ENCODE data around the gene DOCK1.

The DOCK1 gene

GRCh38 chr10:127442220-127442525 lies 536.9 kb downstream of the DOCK1 start:
- H3K4me2 ChIP-seq (ENCODE audit: low read length): no peak overlapping the region
- H3K23ac ChIP-seq (ENCODE audit: low read length): no peak overlapping the region
- H2BK5ac ChIP-seq (ENCODE audit: low read depth, low read length, poor library complexity): no peak overlapping the region
- no peak overlapping the region for H3K14ac ChIP-seq (ENCODE audit: low read length)
- no peak for DNase-seq
- H2AK5ac ChIP-seq (ENCODE audit: low read length): no peak overlapping the region
- WGBS (ENCODE audit: extremely low coverage, insufficient coverage, insufficient read length): no CpG with 5 or more reads among the region's 5 CpGs
- no peak overlapping the region for H3K27ac ChIP-seq (ENCODE audit: low read depth, low read length)
- H4K12ac ChIP-seq (ENCODE audit: low read depth, low read length): no peak overlapping the region
- no peak overlapping the region for H4K91ac ChIP-seq (ENCODE audit: low read depth, low read length)
- no peak overlapping the region for H2BK12ac ChIP-seq (ENCODE audit: low read length)
- H3K4me1 ChIP-seq (ENCODE audit: control insufficient read depth in 1 of 2, insufficient read depth in 2 of 2, low read length in 2 of 2): no peaks in the 10 kb centered on the region
- H3K27me3 ChIP-seq (ENCODE audit: insufficient read depth, low read length): no peaks in the 10 kb centered on the region
- H3K4me3 ChIP-seq (ENCODE audit: low read depth, low read length): no peak overlapping the region
- no peak overlapping the region for H3K18ac ChIP-seq (ENCODE audit: low read length)
- H3K9ac ChIP-seq (ENCODE audit: low read length): no peak overlapping the region
- H3K9me3 ChIP-seq (ENCODE audit: insufficient read depth, low read depth, low read length): peaks cover 6% of the 10 kb centered on the region
- H3K4ac ChIP-seq (ENCODE audit: low read depth, low read length): no peak overlapping the region
- H2BK120ac ChIP-seq (ENCODE audit: insufficient read depth, low read length, poor library complexity): no peak overlapping the region
- H2AFZ ChIP-seq (ENCODE audit: insufficient read depth, low read length, poor library complexity): no peak overlapping the region
- no peak overlapping the region for H4K8ac ChIP-seq (ENCODE audit: low read depth, low read length)
- H3K36me3 ChIP-seq (ENCODE audit: control insufficient read depth in 1 of 2, insufficient read depth in 2 of 2, low read length in 2 of 2): peaks cover 42 to 47% of the 10 kb centered on the region in 2 experiments
- no peaks in the 10 kb centered on the region for H3K79me1 ChIP-seq (ENCODE audit: low read length)
- no peaks in the 10 kb centered on the region for H3K79me2 ChIP-seq (ENCODE audit: control insufficient read depth, insufficient read depth, low read length, poor library complexity)

GRCh38 chr10:127444155-127444554 lies 538.9 kb downstream of the DOCK1 start:
- H3K79me1 ChIP-seq (ENCODE audit: low read length): no peaks in the 10 kb centered on the region
- H3K14ac ChIP-seq (ENCODE audit: low read length): no peak overlapping the region
- H4K12ac ChIP-seq (ENCODE audit: low read depth, low read length): no peak overlapping the region
- no peak overlapping the region for H2BK120ac ChIP-seq (ENCODE audit: insufficient read depth, low read length, poor library complexity)
- no peak overlapping the region for H2AFZ ChIP-seq (ENCODE audit: insufficient read depth, low read length, poor library complexity)
- H3K4me3 ChIP-seq (ENCODE audit: low read depth, low read length): no peak overlapping the region
- no peaks in the 10 kb centered on the region for H3K27me3 ChIP-seq (ENCODE audit: insufficient read depth, low read length)
- WGBS (ENCODE audit: extremely low coverage, insufficient coverage, insufficient read length): no CpG with 5 or more reads among the region's 13 CpGs
- no peak overlapping the region for H4K8ac ChIP-seq (ENCODE audit: low read depth, low read length)
- H3K4me1 ChIP-seq (ENCODE audit: control insufficient read depth in 1 of 2, insufficient read depth in 2 of 2, low read length in 2 of 2): no peaks in the 10 kb centered on the region
- no peak overlapping the region for H3K4me2 ChIP-seq (ENCODE audit: low read length)
- DNase-seq: no peak
- no peak overlapping the region for H2BK12ac ChIP-seq (ENCODE audit: low read length)
- peaks cover 6% of the 10 kb centered on the region for H3K9me3 ChIP-seq (ENCODE audit: insufficient read depth, low read depth, low read length)
- H2BK5ac ChIP-seq (ENCODE audit: low read depth, low read length, poor library complexity): no peak overlapping the region
- no peak overlapping the region for H3K23ac ChIP-seq (ENCODE audit: low read length)
- no peak overlapping the region for H3K9ac ChIP-seq (ENCODE audit: low read length)
- H4K91ac ChIP-seq (ENCODE audit: low read depth, low read length): no peak overlapping the region
- H2AK5ac ChIP-seq (ENCODE audit: low read length): no peak overlapping the region
- H3K4ac ChIP-seq (ENCODE audit: low read depth, low read length): no peak overlapping the region
- H3K27ac ChIP-seq (ENCODE audit: low read depth, low read length): no peak overlapping the region
- H3K36me3 ChIP-seq (ENCODE audit: control insufficient read depth in 1 of 2, insufficient read depth in 2 of 2, low read length in 2 of 2): peaks cover 52 to 54% of the 10 kb centered on the region in 2 experiments
- no peaks in the 10 kb centered on the region for H3K79me2 ChIP-seq (ENCODE audit: control insufficient read depth, insufficient read depth, low read length, poor library complexity)
- no peak overlapping the region for H3K18ac ChIP-seq (ENCODE audit: low read length)

- H3K27me3 ChIP-seq (ENCODE audit: insufficient read depth, low read length): no peaks in the 10 kb centered on the region
- no peak for DNase-seq
- no peak overlapping the region for H2AFZ ChIP-seq (ENCODE audit: insufficient read depth, low read length, poor library complexity)
- no peak overlapping the region for H3K18ac ChIP-seq (ENCODE audit: low read length)
- H4K8ac ChIP-seq (ENCODE audit: low read depth, low read length): no peak overlapping the region
- H3K27ac ChIP-seq (ENCODE audit: low read depth, low read length): no peak overlapping the region
- peaks cover 6% of the 10 kb centered on the region for H3K9me3 ChIP-seq (ENCODE audit: insufficient read depth, low read depth, low read length)
- no peak overlapping the region for H3K23ac ChIP-seq (ENCODE audit: low read length)
- H2BK5ac ChIP-seq (ENCODE audit: low read depth, low read length, poor library complexity): no peak overlapping the region
- H3K4me2 ChIP-seq (ENCODE audit: low read length): no peak overlapping the region
- no peak overlapping the region for H2BK12ac ChIP-seq (ENCODE audit: low read length)
- no peaks in the 10 kb centered on the region for H3K79me2 ChIP-seq (ENCODE audit: control insufficient read depth, insufficient read depth, low read length, poor library complexity)
- no peaks in the 10 kb centered on the region for H3K79me1 ChIP-seq (ENCODE audit: low read length)
- H3K4me3 ChIP-seq (ENCODE audit: low read depth, low read length): no peak overlapping the region
- WGBS (ENCODE audit: extremely low coverage, insufficient coverage, insufficient read length): no CpG with 5 or more reads among the region's 17 CpGs
- no peaks in the 10 kb centered on the region for H3K4me1 ChIP-seq (ENCODE audit: control insufficient read depth in 1 of 2, insufficient read depth in 2 of 2, low read length in 2 of 2)
- no peak overlapping the region for H3K4ac ChIP-seq (ENCODE audit: low read depth, low read length)
- H4K12ac ChIP-seq (ENCODE audit: low read depth, low read length): no peak overlapping the region
- no peak overlapping the region for H3K14ac ChIP-seq (ENCODE audit: low read length)
- peaks cover 35 to 49% of the 10 kb centered on the region in 2 experiments for H3K36me3 ChIP-seq (ENCODE audit: control insufficient read depth in 1 of 2, insufficient read depth in 2 of 2, low read length in 2 of 2)
- no peak overlapping the region for H4K91ac ChIP-seq (ENCODE audit: low read depth, low read length)
- no peak overlapping the region for H3K9ac ChIP-seq (ENCODE audit: low read length)
- H2BK120ac ChIP-seq (ENCODE audit: insufficient read depth, low read length, poor library complexity): no peak overlapping the region
- H2AK5ac ChIP-seq (ENCODE audit: low read length): no peak overlapping the region
Measured at GRCh38 chr10:127447197-127447596, 542.0 kb downstream of the DOCK1 start.

GRCh38 chr10:127449490-127449889 lies 544.3 kb downstream of the DOCK1 start:
- no peaks in the 10 kb centered on the region for H3K9me3 ChIP-seq (ENCODE audit: insufficient read depth, low read depth, low read length)
- H3K4me1 ChIP-seq (ENCODE audit: control insufficient read depth in 1 of 2, insufficient read depth in 2 of 2, low read length in 2 of 2): no peaks in the 10 kb centered on the region
- H3K23ac ChIP-seq (ENCODE audit: low read length): no peak overlapping the region
- no peak for DNase-seq
- H3K18ac ChIP-seq (ENCODE audit: low read length): no peak overlapping the region
- no peak overlapping the region for H4K8ac ChIP-seq (ENCODE audit: low read depth, low read length)
- H2AK5ac ChIP-seq (ENCODE audit: low read length): no peak overlapping the region
- H3K79me1 ChIP-seq (ENCODE audit: low read length): no peaks in the 10 kb centered on the region
- no peak overlapping the region for H3K4ac ChIP-seq (ENCODE audit: low read depth, low read length)
- H3K27me3 ChIP-seq (ENCODE audit: insufficient read depth, low read length): no peaks in the 10 kb centered on the region
- H3K4me3 ChIP-seq (ENCODE audit: low read depth, low read length): no peak overlapping the region
- no CpG with 5 or more reads among the region's 3 CpGs for WGBS (ENCODE audit: extremely low coverage, insufficient coverage, insufficient read length)
- no peak overlapping the region for H2AFZ ChIP-seq (ENCODE audit: insufficient read depth, low read length, poor library complexity)
- H2BK120ac ChIP-seq (ENCODE audit: insufficient read depth, low read length, poor library complexity): no peak overlapping the region
- H4K91ac ChIP-seq (ENCODE audit: low read depth, low read length): no peak overlapping the region
- no peak overlapping the region for H2BK5ac ChIP-seq (ENCODE audit: low read depth, low read length, poor library complexity)
- no peaks in the 10 kb centered on the region for H3K79me2 ChIP-seq (ENCODE audit: control insufficient read depth, insufficient read depth, low read length, poor library complexity)
- H3K14ac ChIP-seq (ENCODE audit: low read length): no peak overlapping the region
- H3K36me3 ChIP-seq (ENCODE audit: control insufficient read depth in 1 of 2, insufficient read depth in 2 of 2, low read length in 2 of 2): peaks cover 24 to 41% of the 10 kb centered on the region in 2 experiments
- no peak overlapping the region for H3K27ac ChIP-seq (ENCODE audit: low read depth, low read length)
- no peak overlapping the region for H3K4me2 ChIP-seq (ENCODE audit: low read length)
- H2BK12ac ChIP-seq (ENCODE audit: low read length): no peak overlapping the region
- H4K12ac ChIP-seq (ENCODE audit: low read depth, low read length): no peak overlapping the region
- no peak overlapping the region for H3K9ac ChIP-seq (ENCODE audit: low read length)

Data from trophoblast cell (in vitro differentiated cells and primary cell).